Choroid plexus epithelial cell (primary cell): ENCODE measurements around the gene ITGB1BP1.

Source experiments
- DNase-seq: peaks from one replicate; pipeline ENCODE4 v3.0.0-alpha.2; 2010; ENCODE audit warnings: low read depth
- H3K4me3 ChIP-seq: 2 replicates; pipeline ENCODE4 v1.5.1; 2011; ENCODE audit warnings: low read depth, mild to moderate bottlenecking, control low read depth, low read length, moderate library complexity
- CTCF ChIP-seq: conservative IDR thresholded peaks from 2 replicates; pipeline ENCODE4 v1.5.1; 2011; ENCODE audit warnings: low read depth, mild to moderate bottlenecking, control low read depth, inconsistent platforms, low read length, moderate library complexity

ITGB1BP1 gene

GRCh38 chr2:9428965-9429577 is 5.7 kb upstream of the ITGB1BP1 start:
- no peak for TF ChIP-seq CTCF
- no peak for DNase-seq
- H3K4me3 ChIP-seq = no peak overlapping the region

GRCh38 chr2:9424447-9425164 is 1.3 kb upstream of the ITGB1BP1 start:
- TF ChIP-seq CTCF = no peak
- H3K4me3 ChIP-seq = peak overlapping the region; percentile 77
- DNase-seq = no peak

GRCh38 chr2:9423922-9424272 is 569 bp upstream of the ITGB1BP1 start:
- peak overlapping the region; percentile 77 for H3K4me3 ChIP-seq
- no peak for TF ChIP-seq CTCF
- peak; percentile 57 for DNase-seq

GRCh38 chr2:9422321-9423099 is 818 bp downstream of the ITGB1BP1 start:
- H3K4me3 ChIP-seq = peak overlapping the region; percentile 77
- TF ChIP-seq CTCF = no peak
- no peak for DNase-seq

- DNase-seq = no peak
- TF ChIP-seq CTCF = no peak
- H3K4me3 ChIP-seq = no peak overlapping the region
These were observed 2.8 kb downstream of the ITGB1BP1 start for GRCh38 chr2:9420495-9420894.

GRCh38 chr2:9419541-9419940 is 3.8 kb downstream of the ITGB1BP1 start:
- TF ChIP-seq CTCF = no peak
- DNase-seq = no peak

GRCh38 chr2:9418746-9419145 is 4.6 kb downstream of the ITGB1BP1 start:
- no peak overlapping the region for H3K4me3 ChIP-seq
- no peak for DNase-seq
- no peak for TF ChIP-seq CTCF

More at GRCh38 chr2:9419541-9419940, 3.8 kb downstream of the ITGB1BP1 start:
- no peak overlapping the region for H3K4me3 ChIP-seq
